Dendritic cell treated with granulocyte-macrophage colony-stimulating factor and Interleukin-4, amounts not matched to agents 40 ng/mL and 50 ng/mL, for 4 days (primary cell): ENCODE results near the gene UBN2.

Experiments used
- H3K27ac Mint-ChIP-seq: one replicate; pipeline ENCODE4 v1.8.0; 2022; ENCODE audit warnings: mild to moderate bottlenecking, mixed read lengths
- H3K27me3 Mint-ChIP-seq: one replicate; pipeline ENCODE4 v1.8.0; 2022; ENCODE audit warnings: mild to moderate bottlenecking, mixed read lengths
- H3K36me3 Mint-ChIP-seq: one replicate; pipeline ENCODE4 v1.8.0; 2022; ENCODE audit warnings: low read depth, mixed read lengths
- H3K4me1 Mint-ChIP-seq: one replicate; pipeline ENCODE4 v1.8.0; 2022; ENCODE audit warnings: low read depth, mixed read lengths
- H3K4me3 Mint-ChIP-seq: one replicate; pipeline ENCODE4 v1.8.0; 2022; ENCODE audit warnings: mild to moderate bottlenecking, moderate library complexity, mixed read lengths
- H3K9me3 Mint-ChIP-seq: one replicate; pipeline ENCODE4 v1.8.0; 2022; ENCODE audit warnings: mixed read lengths
- intact Hi-C: fragments of 100-400 bp; cut with micrococcal nuclease; formaldehyde crosslinking; loops from one replicate; pipeline ENCODE4 v1.15.0; 2022

UBN2 gene

DNA sequence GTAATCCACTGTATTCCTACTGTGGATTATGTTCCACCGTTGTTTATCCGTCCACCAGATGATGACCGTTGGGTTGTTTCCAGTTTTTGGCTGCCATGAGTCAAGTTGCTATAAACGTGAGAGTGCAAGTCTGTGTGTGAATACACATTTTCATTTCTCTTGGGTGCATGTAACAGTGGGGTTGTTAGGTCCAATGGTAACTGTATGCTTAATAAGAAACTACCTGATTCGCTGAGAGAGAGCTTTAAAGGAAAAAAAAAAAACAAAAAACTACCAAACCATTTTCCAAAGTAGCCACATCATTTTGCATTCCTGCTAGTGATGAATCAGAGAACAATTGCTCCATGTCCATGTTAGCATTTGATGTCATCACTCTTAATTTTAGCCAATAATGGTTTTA, 15.9 kb downstream of the UBN2 start:
- Mint-ChIP-seq H3K4me1 (no peaks in the 10 kb centered on the region), H3K9me3 (no peaks in the 10 kb centered on the region), H3K27me3 (no peaks in the 10 kb centered on the region), H3K27ac (no peak overlapping the region), H3K36me3 (peaks cover 76% of the 10 kb centered on the region), H3K4me3 (no peak overlapping the region)
- intact Hi-C loops: no loop called here

DNA sequence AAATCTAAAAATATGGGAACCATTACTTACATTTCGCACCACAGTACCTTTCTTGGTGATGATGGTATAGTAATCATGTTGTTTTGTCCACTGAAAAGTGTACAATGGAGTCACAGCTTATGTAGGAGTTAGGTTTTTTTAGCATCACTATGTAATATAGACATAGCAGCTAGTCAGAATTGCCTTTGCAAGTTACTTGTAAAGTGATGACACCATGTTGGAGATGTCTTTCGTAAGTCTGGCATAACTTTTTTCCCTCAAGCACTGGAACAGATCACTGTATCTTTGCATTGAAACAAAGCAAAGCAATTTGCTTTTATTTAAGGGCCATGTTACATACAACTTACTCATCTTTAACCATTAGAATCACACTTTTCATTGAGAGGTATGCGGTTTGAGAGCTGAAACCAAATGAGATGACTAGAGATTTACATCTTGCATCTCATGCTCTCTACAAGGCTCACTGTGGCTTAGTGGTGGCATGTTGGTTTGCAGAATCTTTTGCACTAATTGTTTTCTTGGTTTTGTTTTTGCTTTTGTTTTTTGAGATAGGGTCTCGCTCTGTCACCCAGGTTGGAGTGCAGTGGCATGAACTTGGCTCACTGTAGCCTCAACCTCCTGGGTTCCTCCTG, 18.3 kb downstream of the UBN2 start:
- intact Hi-C loops: no loop called here
- no peak overlapping the region for H3K4me3 Mint-ChIP-seq
- no peaks in the 10 kb centered on the region for H3K27me3 Mint-ChIP-seq
- no peak overlapping the region for H3K27ac Mint-ChIP-seq
- H3K9me3 Mint-ChIP-seq: no peaks in the 10 kb centered on the region
- H3K4me1 Mint-ChIP-seq: no peaks in the 10 kb centered on the region
- H3K36me3 Mint-ChIP-seq: peaks cover 80% of the 10 kb centered on the region

DNA sequence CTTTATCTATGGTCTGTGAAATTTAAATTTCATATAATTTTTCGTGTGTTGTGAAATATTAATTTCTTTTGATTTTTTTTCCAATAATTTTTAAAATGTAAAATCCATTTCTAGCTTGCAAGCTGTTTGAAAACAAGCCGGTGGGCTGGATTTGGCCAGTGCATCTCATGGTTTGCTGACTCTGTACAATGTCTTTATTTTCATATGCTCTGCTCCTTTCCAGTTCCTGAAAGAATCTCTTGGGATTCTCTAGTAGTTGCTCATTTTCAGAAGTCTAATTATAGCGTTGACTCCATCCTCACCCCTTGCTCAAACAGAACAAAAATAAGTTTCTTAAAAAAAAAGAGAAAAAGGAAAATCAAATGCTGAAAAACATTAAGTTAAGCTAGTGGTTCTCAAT, 21.4 kb downstream of the UBN2 start:
- intact Hi-C loops: no loop called here
- H3K4me1 Mint-ChIP-seq: peaks cover 7% of the 10 kb centered on the region
- H3K27me3 Mint-ChIP-seq: no peaks in the 10 kb centered on the region
- no peak overlapping the region for H3K27ac Mint-ChIP-seq
- peaks cover 72% of the 10 kb centered on the region for H3K36me3 Mint-ChIP-seq
- no peaks in the 10 kb centered on the region for H3K9me3 Mint-ChIP-seq
- no peak overlapping the region for H3K4me3 Mint-ChIP-seq

DNA sequence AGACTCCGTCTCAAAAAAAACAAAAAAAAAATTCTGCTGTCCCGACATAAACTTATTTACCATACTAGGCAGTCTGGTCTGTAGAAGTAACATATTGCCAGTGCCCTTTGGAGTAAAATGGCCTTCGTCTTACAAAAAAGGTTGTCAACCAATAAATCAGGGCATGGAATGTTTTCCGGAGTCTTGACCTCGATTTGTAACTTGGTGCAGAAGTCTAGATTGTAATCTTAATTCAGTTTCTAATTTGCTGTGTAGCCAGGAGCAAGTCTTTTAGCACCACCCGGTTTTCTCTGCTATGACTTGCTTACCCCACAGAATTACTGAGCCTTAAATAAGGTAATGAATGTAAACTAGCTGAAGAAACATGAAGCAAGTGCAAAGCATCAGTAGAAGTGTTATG, 23.2 kb downstream of the UBN2 start:
- Mint-ChIP-seq H3K27ac (no peak overlapping the region), H3K4me1 (peaks cover 12% of the 10 kb centered on the region), H3K4me3 (no peak overlapping the region), H3K27me3 (no peaks in the 10 kb centered on the region), H3K36me3 (peaks cover 70% of the 10 kb centered on the region), H3K9me3 (no peaks in the 10 kb centered on the region)
- intact Hi-C loops: no loop called here

DNA sequence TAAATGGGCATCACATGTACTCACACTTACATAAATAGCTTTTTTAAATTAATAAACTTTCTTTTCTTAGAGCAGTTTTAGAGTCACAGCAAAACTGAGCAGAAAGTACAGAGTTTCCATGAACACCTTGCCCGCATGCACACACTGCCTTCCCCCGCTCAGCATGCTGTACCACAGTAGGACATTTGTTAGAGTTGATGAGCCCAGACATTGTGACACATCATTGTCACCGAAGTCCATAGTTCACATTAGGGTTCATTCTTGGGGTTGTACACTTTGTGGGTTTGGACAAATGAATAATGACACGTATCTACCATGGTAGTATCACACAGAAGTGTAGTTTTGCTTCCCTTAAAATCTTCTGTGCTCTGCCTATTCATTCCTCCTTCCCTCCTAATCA, 23.7 kb downstream of the UBN2 start:
- intact Hi-C loops: no loop called here
- peaks cover 67% of the 10 kb centered on the region for H3K36me3 Mint-ChIP-seq
- H3K4me1 Mint-ChIP-seq: peaks cover 13% of the 10 kb centered on the region
- H3K27ac Mint-ChIP-seq: no peak overlapping the region
- H3K9me3 Mint-ChIP-seq: no peaks in the 10 kb centered on the region
- H3K27me3 Mint-ChIP-seq: no peaks in the 10 kb centered on the region
- no peak overlapping the region for H3K4me3 Mint-ChIP-seq

DNA sequence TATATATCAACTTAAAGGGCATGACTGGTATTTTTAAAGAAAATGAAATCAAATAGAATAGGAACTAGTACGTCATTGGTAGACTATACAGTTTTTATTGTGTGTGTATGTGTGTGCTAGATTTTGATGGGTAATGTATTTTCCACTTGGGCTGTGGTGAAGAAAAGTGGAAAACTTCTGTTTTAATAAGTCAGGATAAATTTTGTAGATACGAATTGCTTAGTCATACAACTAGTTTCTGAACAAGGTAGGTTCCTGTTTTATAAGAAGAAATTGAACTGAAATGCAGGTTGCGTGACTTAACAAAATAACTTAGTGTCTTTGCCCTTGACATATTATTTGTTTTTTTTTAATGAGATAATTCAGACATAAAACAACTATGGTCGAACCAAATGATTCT, 24.3 kb downstream of the UBN2 start:
- Mint-ChIP-seq H3K4me3 (no peak overlapping the region), H3K27ac (no peak overlapping the region), H3K36me3 (peaks cover 67% of the 10 kb centered on the region), H3K4me1 (peaks cover 13% of the 10 kb centered on the region), H3K9me3 (no peaks in the 10 kb centered on the region), H3K27me3 (no peaks in the 10 kb centered on the region)
- intact Hi-C loops: no loop called here

DNA sequence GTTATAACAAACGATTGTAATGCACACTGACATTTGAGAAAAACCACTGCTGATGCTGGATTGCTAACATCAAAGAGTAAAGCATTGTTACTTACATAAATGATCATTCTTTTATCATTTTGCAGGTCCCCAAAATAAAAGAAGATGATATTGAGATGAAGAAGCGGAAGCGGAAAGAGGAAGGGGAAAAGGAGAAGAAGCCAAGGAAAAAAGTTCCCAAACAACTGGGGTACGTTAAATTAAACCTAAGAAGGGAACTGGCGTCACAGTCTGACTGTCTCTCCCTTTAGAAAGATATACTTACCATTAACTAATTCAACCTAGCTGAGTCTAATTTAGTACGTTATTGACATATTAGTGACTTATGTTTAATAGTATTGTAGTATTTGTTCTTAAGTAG, 28.1 kb downstream of the UBN2 start:
- H3K36me3 Mint-ChIP-seq: peaks cover 52% of the 10 kb centered on the region
- H3K4me1 Mint-ChIP-seq: peaks cover 13% of the 10 kb centered on the region
- H3K27ac Mint-ChIP-seq: no peak overlapping the region
- intact Hi-C loops: no loop called here
- no peak overlapping the region for H3K4me3 Mint-ChIP-seq
- H3K9me3 Mint-ChIP-seq: no peaks in the 10 kb centered on the region
- no peaks in the 10 kb centered on the region for H3K27me3 Mint-ChIP-seq

- intact Hi-C loops: no loop called here
- Mint-ChIP-seq H3K27ac (no peak overlapping the region), H3K27me3 (no peaks in the 10 kb centered on the region), H3K9me3 (no peaks in the 10 kb centered on the region), H3K4me1 (peaks cover 1% of the 10 kb centered on the region), H3K36me3 (peaks cover 78% of the 10 kb centered on the region), H3K4me3 (no peak overlapping the region)
Observed at GRCh38 chr7:139264220-139264619, 33.2 kb downstream of the UBN2 start.

- Mint-ChIP-seq H3K4me1 (no peaks in the 10 kb centered on the region), H3K27ac (no peak overlapping the region), H3K27me3 (no peaks in the 10 kb centered on the region), H3K36me3 (peaks cover 84% of the 10 kb centered on the region), H3K9me3 (no peaks in the 10 kb centered on the region), H3K4me3 (no peak overlapping the region)
- intact Hi-C loops: no loop called here
Observed at GRCh38 chr7:139265673-139266072, 34.6 kb downstream of the UBN2 start.

- H3K36me3 Mint-ChIP-seq: peaks cover 93% of the 10 kb centered on the region
Observed at GRCh38 chr7:139271718-139272628, 40.9 kb downstream of the UBN2 start.

DNA sequence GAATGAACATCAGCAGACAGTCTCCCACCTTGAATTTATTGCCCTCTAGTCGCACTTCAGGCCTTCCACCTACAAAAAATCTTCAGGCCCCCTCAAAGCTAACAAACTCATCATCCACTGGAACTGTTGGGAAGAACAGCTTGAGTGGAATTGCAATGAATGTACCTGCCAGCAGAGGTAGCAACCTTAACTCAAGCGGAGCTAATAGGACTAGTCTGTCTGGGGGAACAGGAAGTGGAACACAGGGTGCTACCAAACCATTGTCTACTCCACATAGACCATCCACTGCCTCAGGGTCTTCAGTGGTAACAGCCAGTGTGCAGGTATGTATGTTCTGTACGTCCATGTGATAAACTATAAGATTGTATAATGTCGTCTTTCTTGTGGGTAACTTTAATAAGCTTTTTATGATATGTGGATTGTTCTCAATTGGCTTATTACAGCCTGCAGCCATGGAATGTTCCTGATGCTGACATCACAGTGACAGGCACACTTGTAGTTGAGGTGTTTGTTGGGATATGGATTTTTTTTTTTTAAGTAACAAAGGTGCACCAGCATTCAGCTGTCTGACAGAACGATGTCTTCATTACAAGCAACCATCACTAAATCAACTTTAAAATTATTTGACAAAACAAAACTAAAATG, 53.3 kb downstream of the UBN2 start:
- Mint-ChIP-seq H3K4me1 (no peaks in the 10 kb centered on the region), H3K4me3 (no peak overlapping the region), H3K9me3 (no peaks in the 10 kb centered on the region), H3K27me3 (no peaks in the 10 kb centered on the region), H3K36me3 (peaks cover 76% of the 10 kb centered on the region), H3K27ac (no peak overlapping the region)
- intact Hi-C loops: loop anchor here (10.0 kb wide), 1 partner anchor 110 kb away; no protein-coding TSS in a partner anchor

More at GRCh38 chr7:139271718-139272628, 40.9 kb downstream of the UBN2 start:
- intact Hi-C loops: no loop called here
- no peaks in the 10 kb centered on the region for H3K4me1 Mint-ChIP-seq
- H3K9me3 Mint-ChIP-seq: no peaks in the 10 kb centered on the region
- H3K27ac Mint-ChIP-seq: no peak overlapping the region
- H3K4me3 Mint-ChIP-seq: no peak overlapping the region
- no peaks in the 10 kb centered on the region for H3K27me3 Mint-ChIP-seq

GRCh38 chr7:139286144-139286543, 55.1 kb downstream of the UBN2 start:
- H3K4me1 Mint-ChIP-seq: no peaks in the 10 kb centered on the region
- intact Hi-C loops: loop anchor here (10.0 kb wide), 1 partner anchor 109 kb away; no protein-coding TSS in a partner anchor
- no peaks in the 10 kb centered on the region for H3K27me3 Mint-ChIP-seq
- no peak overlapping the region for H3K27ac Mint-ChIP-seq
- H3K9me3 Mint-ChIP-seq: no peaks in the 10 kb centered on the region
- H3K36me3 Mint-ChIP-seq: peaks cover 66% of the 10 kb centered on the region
- no peak overlapping the region for H3K4me3 Mint-ChIP-seq

GRCh38 chr7:139292821-139293220, 61.8 kb downstream of the UBN2 start:
- Mint-ChIP-seq H3K36me3 (peaks cover 66% of the 10 kb centered on the region), H3K27ac (no peak overlapping the region), H3K4me3 (no peak overlapping the region), H3K9me3 (no peaks in the 10 kb centered on the region), H3K27me3 (no peaks in the 10 kb centered on the region), H3K4me1 (no peaks in the 10 kb centered on the region)
- intact Hi-C loops: no loop called here

DNA sequence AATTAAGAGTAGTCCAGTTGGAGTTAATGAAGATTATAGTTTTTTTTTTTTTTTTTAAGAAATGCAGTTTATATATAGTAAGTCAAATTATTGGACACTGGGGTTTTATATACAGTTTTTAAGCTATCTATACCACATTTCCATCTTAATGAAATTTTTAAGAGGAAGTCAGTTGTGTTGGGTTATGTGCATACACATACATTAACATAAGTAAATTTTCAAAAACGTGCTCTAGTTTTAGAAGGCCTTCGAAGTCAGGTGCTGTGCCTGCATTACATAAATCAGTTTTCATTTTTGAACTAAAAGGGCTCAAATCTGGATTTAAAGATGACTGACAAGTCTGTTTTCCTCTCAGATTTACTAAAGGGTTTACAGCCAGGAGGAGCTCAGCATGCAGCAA, 62.5 kb downstream of the UBN2 start:
- H3K27ac Mint-ChIP-seq: no peak overlapping the region
- H3K27me3 Mint-ChIP-seq: no peaks in the 10 kb centered on the region
- intact Hi-C loops: no loop called here
- H3K36me3 Mint-ChIP-seq: peaks cover 63% of the 10 kb centered on the region
- H3K9me3 Mint-ChIP-seq: no peaks in the 10 kb centered on the region
- H3K4me1 Mint-ChIP-seq: no peaks in the 10 kb centered on the region
- no peak overlapping the region for H3K4me3 Mint-ChIP-seq
